Measurements from ENCODE around the gene PHOX2A. TPM values are rescaled to one million over a fixed set of nuclear protein-coding genes. Genes with fewer than 3 reads are reported as not detected.

Gene PHOX2A
- polyA plus RNA-seq, 3 donors: not detected

- H3K36me3 Mint-ChIP-seq: no peaks in the 10 kb centered on the region
- H3K4me1 Mint-ChIP-seq: peaks cover 4% of the 10 kb centered on the region
- peaks cover 0 to 7% (median 0%) of the 10 kb centered on the region in 7 donors for H3K9me3 Mint-ChIP-seq
- H3K36me3 ChIP-seq (replicated peaks in 1 of 2; ENCODE audit: control insufficient read depth in 1 of 2, insufficient read depth in 2 of 2, low read length in 2 of 2): no peaks in the 10 kb centered on the region
- no peak overlapping the region for H3K4me3 ChIP-seq (replicated peaks in 1 of 3; ENCODE audit: low read depth in 2 of 3, low read length in 3 of 3)
- no peak overlapping the region for H3K27ac Mint-ChIP-seq
- 100% methylated on average over 1 of the region's 2 CpGs for WGBS (ENCODE audit: insufficient coverage)
- no peaks in the 10 kb centered on the region for H3K9me3 ChIP-seq (replicated peaks in 1 of 2; ENCODE audit: control insufficient read depth in 1 of 2, insufficient read depth in 1 of 2, low read length in 2 of 2)
- no peak overlapping the region for H2AFZ ChIP-seq (ENCODE audit: insufficient read depth, low read depth, low read length, poor library complexity, severe bottlenecking)
- H3K4me3 Mint-ChIP-seq: no peak overlapping the region
- H3K9ac ChIP-seq (ENCODE audit: insufficient read depth, low read length, poor library complexity, severe bottlenecking): no peak overlapping the region
- intact Hi-C loops (cut with micrococcal nuclease): no loop called here
- H3K27me3 ChIP-seq (ENCODE audit: control insufficient read depth in 2 of 2, insufficient read depth in 2 of 2, low read length in 2 of 2): peaks cover 6 to 13% of the 10 kb centered on the region in 2 donors
- H3K4me2 ChIP-seq (replicated peaks; ENCODE audit: extremely low read depth, low read length, poor library complexity, severe bottlenecking): no peak overlapping the region
- no peak for TF ChIP-seq CTCF (IDR thresholded peaks at IDR 0.05)
- peaks cover 2 to 3% of the 10 kb centered on the region in 2 donors for H3K4me1 ChIP-seq (ENCODE audit: control insufficient read depth in 1 of 2, insufficient read depth in 2 of 2, low read length in 2 of 2)
- no peak overlapping the region for H3K27ac ChIP-seq (ENCODE audit: low read depth in 1 of 2, low read length in 2 of 2)
- H3K27me3 Mint-ChIP-seq (ENCODE audit: low read depth in 3 of 3): peaks cover 17 to 30% (median 26%) of the 10 kb centered on the region in 3 donors
- no peaks in the 10 kb centered on the region for H3K79me2 ChIP-seq (ENCODE audit: insufficient read depth, low read length)
- no peak for DNase-seq
- H4K20me1 ChIP-seq (ENCODE audit: insufficient read depth, low read length): no peaks in the 10 kb centered on the region
These were observed 13.6 kb upstream of the PHOX2A start for GRCh38 chr11:72257570-72257969.

- no peak for TF ChIP-seq CTCF (IDR thresholded peaks at IDR 0.05)
- H2AFZ ChIP-seq (ENCODE audit: insufficient read depth, low read depth, low read length, poor library complexity, severe bottlenecking): no peak overlapping the region
- no peaks in the 10 kb centered on the region for H3K79me2 ChIP-seq (ENCODE audit: insufficient read depth, low read length)
- peak overlapping the region in 1 of 2 donors; percentile 3 for H3K4me3 Mint-ChIP-seq
- intact Hi-C loops (cut with micrococcal nuclease): no loop called here
- no peaks in the 10 kb centered on the region for H3K9me3 ChIP-seq (replicated peaks in 1 of 2; ENCODE audit: control insufficient read depth in 1 of 2, insufficient read depth in 1 of 2, low read length in 2 of 2)
- H4K20me1 ChIP-seq (ENCODE audit: insufficient read depth, low read length): no peaks in the 10 kb centered on the region
- no peak overlapping the region for H3K27ac ChIP-seq (ENCODE audit: low read depth in 1 of 2, low read length in 2 of 2)
- H3K4me2 ChIP-seq (replicated peaks; ENCODE audit: extremely low read depth, low read length, poor library complexity, severe bottlenecking): no peak overlapping the region
- no peak overlapping the region for H3K9ac ChIP-seq (ENCODE audit: insufficient read depth, low read length, poor library complexity, severe bottlenecking)
- H3K36me3 ChIP-seq (replicated peaks in 1 of 2; ENCODE audit: control insufficient read depth in 1 of 2, insufficient read depth in 2 of 2, low read length in 2 of 2): no peaks in the 10 kb centered on the region
- whole genome bisulfite sequencing (ENCODE audit: insufficient coverage): 100% methylated on average over 2 of the region's 5 CpGs
- DNase-seq: no peak
- peaks cover 0 to 2% of the 10 kb centered on the region in 2 donors for H3K36me3 Mint-ChIP-seq
- no peaks in the 10 kb centered on the region for H3K4me1 ChIP-seq (ENCODE audit: control insufficient read depth in 1 of 2, insufficient read depth in 2 of 2, low read length in 2 of 2)
- peaks cover 28 to 40% (median 34%) of the 10 kb centered on the region in 3 donors for H3K27me3 Mint-ChIP-seq (ENCODE audit: low read depth in 3 of 3)
- peaks cover 4 to 23% of the 10 kb centered on the region in 2 donors for H3K27me3 ChIP-seq (ENCODE audit: control insufficient read depth in 2 of 2, insufficient read depth in 2 of 2, low read length in 2 of 2)
- H3K27ac Mint-ChIP-seq: no peak overlapping the region
- H3K4me1 Mint-ChIP-seq: no peaks in the 10 kb centered on the region
- no peak overlapping the region for H3K4me3 ChIP-seq (replicated peaks in 1 of 3; ENCODE audit: low read depth in 2 of 3, low read length in 3 of 3)
- H3K9me3 Mint-ChIP-seq: peaks cover 0 to 11% (median 2%) of the 10 kb centered on the region in 7 donors
These were observed 10.5 kb upstream of the PHOX2A start for GRCh38 chr11:72254299-72254993.
